HepG2 (cell line): ENCODE results near the gene PTPRH. TPM values are rescaled to one million over a fixed set of nuclear protein-coding genes. Genes with fewer than 3 reads are reported as not detected.

ENCODE experiments used
- ATAC-seq: fragments of 200-7000 bp; cut with Tn5 transposase; 3 replicates; pipeline ENCODE4 v1.9.1; 2020; ENCODE audit warnings: mild to moderate bottlenecking, moderate library complexity
- BruUV-seq: library from RNA; stranded (reverse); fragments of 400-500 nt; replicated peaks from 2 replicates; lab custom pipeline; 2021; lab: Mats Ljungman, UMichigan
- CTCF ChIA-PET: fragments of 300-600 bp; formaldehyde crosslinking; extraction: SDS; loops from one replicate; lab custom pipeline; 2021; ENCODE audit warnings: low total read pairs, inconsistent platforms, low intra/inter-chr PET ratio; lab: Yijun Ruan, JAX
- POLR2A ChIA-PET: fragments of 350-600 bp; sonication (Branson Sonifier 250); formaldehyde crosslinking; loops from one replicate; lab custom pipeline; 2020; ENCODE audit warnings: antibody characterized with exemption, inconsistent platforms; lab: Yijun Ruan, JAX
- DNase-seq: peaks from one replicate; pipeline ENCODE4 v3.0.0-alpha.2; 2015; ENCODE audit warnings: low spot score
- FAIRE-seq: peaks from 3 replicates; lab custom pipeline; 2011; peaks lifted over from hg19 to GRCh38; lab: Jason Lieb, UNC
- H2AFZ ChIP-seq: one replicate; pipeline ENCODE4 v1.6.1; 2011; ENCODE audit warnings: low read length, inconsistent platforms
- H3K27ac ChIP-seq: fragments of 300-600 bp; 3 replicates; pipeline ENCODE4 v1.8.0; 2011; ENCODE audit warnings: mixed run types, mild to moderate bottlenecking, mixed read lengths, low read length, inconsistent platforms; ENCODE audit not compliant: insufficient read depth; ENCODE audit errors: extremely low read length
- H3K27me3 ChIP-seq, 2 experiments: fragments of 200-600 bp in 1 of 2; 2 replicates in 1 of 2; 3 replicates in 1 of 2; pipeline versions ENCODE4 v1.6.0 to v1.8.0; 2011; ENCODE audit warnings: low read length in 2 of 2, mild to moderate bottlenecking in 2 of 2, moderate library complexity in 2 of 2, inconsistent platforms in 1 of 2; ENCODE audit not compliant: insufficient read depth in 2 of 2, control insufficient read depth in 1 of 2
- H3K36me3 ChIP-seq, 2 experiments: fragments of 200-600 bp in 1 of 2; replicated peaks in 1 of 2; 2 replicates in 1 of 2; 3 replicates in 1 of 2; pipeline versions ENCODE4 v1.5.1 to v1.8.0; 2011; ENCODE audit warnings: low read length in 2 of 2, inconsistent platforms in 1 of 2; ENCODE audit not compliant: insufficient read depth in 2 of 2, control insufficient read depth in 1 of 2
- H3K4me1 ChIP-seq: 2 replicates; pipeline ENCODE4 v1.5.1; 2012; ENCODE audit warnings: low read length, inconsistent platforms; ENCODE audit not compliant: insufficient read depth
- H3K4me2 ChIP-seq: 2 replicates; pipeline ENCODE4 v1.6.0; 2011; ENCODE audit warnings: low read depth, low read length, inconsistent platforms
- H3K4me3 ChIP-seq, 3 experiments: fragments of 200-600 bp in 1 of 3; sonication (generic), shearing (Covaris generic) in 1 of 3; replicated peaks in 1 of 3; 2 replicates each; pipeline ENCODE4 v1.5.1; 2011 to 2016; ENCODE audit warnings: low read length in 3 of 3, inconsistent platforms in 2 of 3, low read depth in 2 of 3, mild to moderate bottlenecking in 2 of 3, control low read depth in 1 of 3, mixed read lengths in 1 of 3; ENCODE audit not compliant: insufficient read depth in 1 of 3
- H3K79me2 ChIP-seq: one replicate; pipeline ENCODE4 v1.6.1; 2011; ENCODE audit warnings: low read length, inconsistent platforms; ENCODE audit not compliant: insufficient read depth
- H3K9ac ChIP-seq: 2 replicates; pipeline ENCODE4 v1.6.0; 2011; ENCODE audit warnings: mild to moderate bottlenecking, low read depth, low read length, inconsistent platforms; ENCODE audit not compliant: insufficient read depth
- H3K9me3 ChIP-seq: 2 replicates; pipeline ENCODE4 v1.5.1; 2012; ENCODE audit warnings: mild to moderate bottlenecking, low read length
- H4K20me1 ChIP-seq: 2 replicates; pipeline ENCODE4 v1.6.0; 2011; ENCODE audit warnings: inconsistent platforms, mild to moderate bottlenecking, low read length, moderate library complexity; ENCODE audit not compliant: insufficient read depth
- CREM ChIP-seq, 2 experiments: sonication (generic) in 1 of 2; formaldehyde crosslinking in 1 of 2; IDR thresholded peaks; 2 replicates each; pipeline versions ENCODE4 v1.4.0 to v1.6.1; 2016 to 2020; ENCODE audit warnings: antibody characterized with exemption in 1 of 2, mild to moderate bottlenecking in 1 of 2, missing genetic modification reagents in 1 of 2
- FLYWCH1 ChIP-seq: sonication (generic); formaldehyde crosslinking; IDR thresholded peaks from 2 replicates; pipeline ENCODE4 v1.8.1; 2023; ENCODE audit warnings: mild to moderate bottlenecking, missing genetic modification reagents
- TRIM24 ChIP-seq: sonication (generic); formaldehyde crosslinking; IDR thresholded peaks from 2 replicates; pipeline ENCODE4 v1.8.0; 2022; ENCODE audit warnings: mild to moderate bottlenecking, missing genetic modification reagents
- ZNF3 ChIP-seq: IDR thresholded peaks from 2 replicates; pipeline ENCODE4 v1.7.0; 2017; ENCODE audit warnings: inconsistent platforms
- ZNF33A ChIP-seq: sonication (generic); formaldehyde crosslinking; IDR thresholded peaks from 2 replicates; pipeline ENCODE4 v1.5.1; 2020; ENCODE audit warnings: missing genetic modification reagents, mild to moderate bottlenecking, moderate library complexity, borderline replicate concordance
- WGBS: methylation state at CpG from one replicate; pipeline ENCODE4 v1.1.6; 2017; ENCODE audit warnings: low lambda C conversion rate; 5-methylcytosine and 5-hydroxymethylcytosine counted together
- in situ Hi-C: cut with HindIII; loops from 2 replicates; pipeline ENCODE4 v1.10.0; 2017; ENCODE audit warnings: low pct_unique_long_range_greater_than_20kb; ENCODE audit not compliant: extremely low pct_ligation_motif_present
- intact Hi-C: fragments of 100-400 bp; cut with micrococcal nuclease; formaldehyde crosslinking; loops from one replicate; pipeline ENCODE4 v1.10.0; 2022; ENCODE audit not compliant: unreplicated experiment
- polyA plus RNA-seq, 8 experiments: library from polyadenylated mRNA; depleted of rRNA in 3 of 8; stranded (reverse) in 7 of 8; unstranded in 1 of 8; fragments of >200 nt; fragmentation: Illumina TruSeq in 4 of 8; extraction: Trizol in 4 of 8; gene quantifications; 2 replicates each; pipeline versions ENCODE4 v1.2.1 to v1.2.3, GENCODE V29; 2011 to 2016; ENCODE audit warnings: low read depth in 4 of 8, missing spikeins in 1 of 8, mixed read lengths in 1 of 8; ENCODE audit not compliant: insufficient read depth in 1 of 8
- total RNA-seq, 5 experiments: library from RNA; depleted of rRNA; stranded (reverse); fragments of >200 nt; fragmentation: Illumina TruSeq; extraction: Trizol; gene quantifications; 2 replicates each; pipeline ENCODE4 v1.2.3, GENCODE V29; 2016; ENCODE audit warnings: low read depth in 1 of 5
- TF ChIP-seq, protein P1 (sequence below): IDR thresholded peaks from 2 replicates; pipeline ENCODE4 v1.4.0; 2020; ENCODE audit warnings: mild to moderate bottlenecking, missing genetic modification reagents
- TF ChIP-seq, protein P2 (sequence below): sonication (generic); formaldehyde crosslinking; IDR thresholded peaks from 2 replicates; pipeline ENCODE4 v1.5.0; 2020; ENCODE audit warnings: missing genetic modification reagents
- TF ChIP-seq, protein P3 (sequence below), 2 experiments: IDR thresholded peaks; 2 replicates each; pipeline ENCODE4 v1.6.1; 2011 to 2012; ENCODE audit warnings: low read length in 2 of 2, borderline replicate concordance in 1 of 2, low read depth in 1 of 2, mild to moderate bottlenecking in 1 of 2, moderate library complexity in 1 of 2
- TF ChIP-seq, protein P4 (sequence below): IDR thresholded peaks from 2 replicates; pipeline ENCODE4 v1.6.1; 2016; ENCODE audit warnings: low read depth, missing genetic modification reagents, missing compliant biosample characterization

PTPRH gene
- total and polyA plus RNA-seq, 2 of the 13 experiments (the other 11 are each of a cell fraction or from before 2014, with no cell fraction given) = 14.7 to 125 TPM

- intact Hi-C loops = no loop called here
- 100% methylated on average over 6 of the region's 8 CpGs for WGBS
- TF ChIP-seq, protein P1, sequence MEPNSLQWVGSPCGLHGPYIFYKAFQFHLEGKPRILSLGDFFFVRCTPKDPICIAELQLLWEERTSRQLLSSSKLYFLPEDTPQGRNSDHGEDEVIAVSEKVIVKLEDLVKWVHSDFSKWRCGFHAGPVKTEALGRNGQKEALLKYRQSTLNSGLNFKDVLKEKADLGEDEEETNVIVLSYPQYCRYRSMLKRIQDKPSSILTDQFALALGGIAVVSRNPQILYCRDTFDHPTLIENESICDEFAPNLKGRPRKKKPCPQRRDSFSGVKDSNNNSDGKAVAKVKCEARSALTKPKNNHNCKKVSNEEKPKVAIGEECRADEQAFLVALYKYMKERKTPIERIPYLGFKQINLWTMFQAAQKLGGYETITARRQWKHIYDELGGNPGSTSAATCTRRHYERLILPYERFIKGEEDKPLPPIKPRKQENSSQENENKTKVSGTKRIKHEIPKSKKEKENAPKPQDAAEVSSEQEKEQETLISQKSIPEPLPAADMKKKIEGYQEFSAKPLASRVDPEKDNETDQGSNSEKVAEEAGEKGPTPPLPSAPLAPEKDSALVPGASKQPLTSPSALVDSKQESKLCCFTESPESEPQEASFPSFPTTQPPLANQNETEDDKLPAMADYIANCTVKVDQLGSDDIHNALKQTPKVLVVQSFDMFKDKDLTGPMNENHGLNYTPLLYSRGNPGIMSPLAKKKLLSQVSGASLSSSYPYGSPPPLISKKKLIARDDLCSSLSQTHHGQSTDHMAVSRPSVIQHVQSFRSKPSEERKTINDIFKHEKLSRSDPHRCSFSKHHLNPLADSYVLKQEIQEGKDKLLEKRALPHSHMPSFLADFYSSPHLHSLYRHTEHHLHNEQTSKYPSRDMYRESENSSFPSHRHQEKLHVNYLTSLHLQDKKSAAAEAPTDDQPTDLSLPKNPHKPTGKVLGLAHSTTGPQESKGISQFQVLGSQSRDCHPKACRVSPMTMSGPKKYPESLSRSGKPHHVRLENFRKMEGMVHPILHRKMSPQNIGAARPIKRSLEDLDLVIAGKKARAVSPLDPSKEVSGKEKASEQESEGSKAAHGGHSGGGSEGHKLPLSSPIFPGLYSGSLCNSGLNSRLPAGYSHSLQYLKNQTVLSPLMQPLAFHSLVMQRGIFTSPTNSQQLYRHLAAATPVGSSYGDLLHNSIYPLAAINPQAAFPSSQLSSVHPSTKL (CRISPR knock-in tag) = no peak
- TF ChIP-seq, protein P2, sequence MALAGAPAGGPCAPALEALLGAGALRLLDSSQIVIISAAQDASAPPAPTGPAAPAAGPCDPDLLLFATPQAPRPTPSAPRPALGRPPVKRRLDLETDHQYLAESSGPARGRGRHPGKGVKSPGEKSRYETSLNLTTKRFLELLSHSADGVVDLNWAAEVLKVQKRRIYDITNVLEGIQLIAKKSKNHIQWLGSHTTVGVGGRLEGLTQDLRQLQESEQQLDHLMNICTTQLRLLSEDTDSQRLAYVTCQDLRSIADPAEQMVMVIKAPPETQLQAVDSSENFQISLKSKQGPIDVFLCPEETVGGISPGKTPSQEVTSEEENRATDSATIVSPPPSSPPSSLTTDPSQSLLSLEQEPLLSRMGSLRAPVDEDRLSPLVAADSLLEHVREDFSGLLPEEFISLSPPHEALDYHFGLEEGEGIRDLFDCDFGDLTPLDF = no peak
- no peak for TF ChIP-seq ZNF3 (CRISPR knock-in tag)
- no peak for TF ChIP-seq TRIM24 (CRISPR knock-in tag)
- no peak for TF ChIP-seq ZNF33A (CRISPR knock-in tag)
- no peak for TF ChIP-seq CREM (IDR thresholded peaks at IDR 0.05)
- no peak for TF ChIP-seq CREM (CRISPR knock-in tag; IDR thresholded peaks at IDR 0.05)
- TF ChIP-seq, protein P3, sequence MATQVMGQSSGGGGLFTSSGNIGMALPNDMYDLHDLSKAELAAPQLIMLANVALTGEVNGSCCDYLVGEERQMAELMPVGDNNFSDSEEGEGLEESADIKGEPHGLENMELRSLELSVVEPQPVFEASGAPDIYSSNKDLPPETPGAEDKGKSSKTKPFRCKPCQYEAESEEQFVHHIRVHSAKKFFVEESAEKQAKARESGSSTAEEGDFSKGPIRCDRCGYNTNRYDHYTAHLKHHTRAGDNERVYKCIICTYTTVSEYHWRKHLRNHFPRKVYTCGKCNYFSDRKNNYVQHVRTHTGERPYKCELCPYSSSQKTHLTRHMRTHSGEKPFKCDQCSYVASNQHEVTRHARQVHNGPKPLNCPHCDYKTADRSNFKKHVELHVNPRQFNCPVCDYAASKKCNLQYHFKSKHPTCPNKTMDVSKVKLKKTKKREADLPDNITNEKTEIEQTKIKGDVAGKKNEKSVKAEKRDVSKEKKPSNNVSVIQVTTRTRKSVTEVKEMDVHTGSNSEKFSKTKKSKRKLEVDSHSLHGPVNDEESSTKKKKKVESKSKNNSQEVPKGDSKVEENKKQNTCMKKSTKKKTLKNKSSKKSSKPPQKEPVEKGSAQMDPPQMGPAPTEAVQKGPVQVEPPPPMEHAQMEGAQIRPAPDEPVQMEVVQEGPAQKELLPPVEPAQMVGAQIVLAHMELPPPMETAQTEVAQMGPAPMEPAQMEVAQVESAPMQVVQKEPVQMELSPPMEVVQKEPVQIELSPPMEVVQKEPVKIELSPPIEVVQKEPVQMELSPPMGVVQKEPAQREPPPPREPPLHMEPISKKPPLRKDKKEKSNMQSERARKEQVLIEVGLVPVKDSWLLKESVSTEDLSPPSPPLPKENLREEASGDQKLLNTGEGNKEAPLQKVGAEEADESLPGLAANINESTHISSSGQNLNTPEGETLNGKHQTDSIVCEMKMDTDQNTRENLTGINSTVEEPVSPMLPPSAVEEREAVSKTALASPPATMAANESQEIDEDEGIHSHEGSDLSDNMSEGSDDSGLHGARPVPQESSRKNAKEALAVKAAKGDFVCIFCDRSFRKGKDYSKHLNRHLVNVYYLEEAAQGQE (IDR thresholded peaks at IDR 0.05; ENCODE audit: borderline replicate concordance in 1 of 2, low read depth in 1 of 2, low read length in 2 of 2) = no peak
- TF ChIP-seq, protein P4, sequence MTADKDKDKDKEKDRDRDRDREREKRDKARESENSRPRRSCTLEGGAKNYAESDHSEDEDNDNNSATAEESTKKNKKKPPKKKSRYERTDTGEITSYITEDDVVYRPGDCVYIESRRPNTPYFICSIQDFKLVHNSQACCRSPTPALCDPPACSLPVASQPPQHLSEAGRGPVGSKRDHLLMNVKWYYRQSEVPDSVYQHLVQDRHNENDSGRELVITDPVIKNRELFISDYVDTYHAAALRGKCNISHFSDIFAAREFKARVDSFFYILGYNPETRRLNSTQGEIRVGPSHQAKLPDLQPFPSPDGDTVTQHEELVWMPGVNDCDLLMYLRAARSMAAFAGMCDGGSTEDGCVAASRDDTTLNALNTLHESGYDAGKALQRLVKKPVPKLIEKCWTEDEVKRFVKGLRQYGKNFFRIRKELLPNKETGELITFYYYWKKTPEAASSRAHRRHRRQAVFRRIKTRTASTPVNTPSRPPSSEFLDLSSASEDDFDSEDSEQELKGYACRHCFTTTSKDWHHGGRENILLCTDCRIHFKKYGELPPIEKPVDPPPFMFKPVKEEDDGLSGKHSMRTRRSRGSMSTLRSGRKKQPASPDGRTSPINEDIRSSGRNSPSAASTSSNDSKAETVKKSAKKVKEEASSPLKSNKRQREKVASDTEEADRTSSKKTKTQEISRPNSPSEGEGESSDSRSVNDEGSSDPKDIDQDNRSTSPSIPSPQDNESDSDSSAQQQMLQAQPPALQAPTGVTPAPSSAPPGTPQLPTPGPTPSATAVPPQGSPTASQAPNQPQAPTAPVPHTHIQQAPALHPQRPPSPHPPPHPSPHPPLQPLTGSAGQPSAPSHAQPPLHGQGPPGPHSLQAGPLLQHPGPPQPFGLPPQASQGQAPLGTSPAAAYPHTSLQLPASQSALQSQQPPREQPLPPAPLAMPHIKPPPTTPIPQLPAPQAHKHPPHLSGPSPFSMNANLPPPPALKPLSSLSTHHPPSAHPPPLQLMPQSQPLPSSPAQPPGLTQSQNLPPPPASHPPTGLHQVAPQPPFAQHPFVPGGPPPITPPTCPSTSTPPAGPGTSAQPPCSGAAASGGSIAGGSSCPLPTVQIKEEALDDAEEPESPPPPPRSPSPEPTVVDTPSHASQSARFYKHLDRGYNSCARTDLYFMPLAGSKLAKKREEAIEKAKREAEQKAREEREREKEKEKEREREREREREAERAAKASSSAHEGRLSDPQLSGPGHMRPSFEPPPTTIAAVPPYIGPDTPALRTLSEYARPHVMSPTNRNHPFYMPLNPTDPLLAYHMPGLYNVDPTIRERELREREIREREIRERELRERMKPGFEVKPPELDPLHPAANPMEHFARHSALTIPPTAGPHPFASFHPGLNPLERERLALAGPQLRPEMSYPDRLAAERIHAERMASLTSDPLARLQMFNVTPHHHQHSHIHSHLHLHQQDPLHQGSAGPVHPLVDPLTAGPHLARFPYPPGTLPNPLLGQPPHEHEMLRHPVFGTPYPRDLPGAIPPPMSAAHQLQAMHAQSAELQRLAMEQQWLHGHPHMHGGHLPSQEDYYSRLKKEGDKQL = no peak
- no peak for TF ChIP-seq FLYWCH1 (CRISPR knock-in tag)
Observed at GRCh38 chr19:55238030-55238429, 28.7 kb upstream of the PTPRH start.

More at GRCh38 chr19:55238030-55238429, 28.7 kb upstream of the PTPRH start:
- FAIRE-seq (no peak), ATAC-seq (no peak), DNase-seq (no peak)
- Histone ChIP-seq H3K27ac (no peak overlapping the region), H3K4me2 (no peak overlapping the region), H3K4me3 (no peak overlapping the region), H3K9ac (no peak overlapping the region), H4K20me1 (no peaks in the 10 kb centered on the region), H3K27me3 (no peaks in the 10 kb centered on the region), H3K36me3 (peaks cover 45 to 84% of the 10 kb centered on the region in 2 experiments), H3K79me2 (no peaks in the 10 kb centered on the region), H3K9me3 (no peaks in the 10 kb centered on the region), H3K4me1 (no peaks in the 10 kb centered on the region), H2AFZ (no peak overlapping the region)
- BruUV-seq = no TSS peak
- POLR2A ChIA-PET = no interaction called here
- CTCF ChIA-PET = no interaction called here
- in situ Hi-C loops = no loop called here
